Neuronal stem cell (in vitro differentiated cells): Measurements from ENCODE around the gene KIF6.
A peak's percentile ranks its signal among the peaks of the same experiment; 100 is the strongest.

Experiments used
- DNase-seq: peaks from one replicate; pipeline ENCODE4 v3.0.0-alpha.2; 2013; ENCODE audit warnings: low spot score
- H2AFZ ChIP-seq: one replicate; pipeline ENCODE4 v1.6.1; 2013; ENCODE audit warnings: mild to moderate bottlenecking, low read length, inconsistent platforms
- H2AK5ac ChIP-seq: 2 replicates; pipeline ENCODE4 v1.6.1; 2013; ENCODE audit warnings: low read depth, mild to moderate bottlenecking, inconsistent platforms, low read length, moderate library complexity, mixed read lengths
- H2BK120ac ChIP-seq: 2 replicates; pipeline ENCODE4 v1.6.1; 2013; ENCODE audit warnings: low read depth, mild to moderate bottlenecking, inconsistent platforms, low read length, moderate library complexity, mixed read lengths
- H2BK12ac ChIP-seq: one replicate; pipeline ENCODE4 v1.6.1; 2013; ENCODE audit warnings: low read length, inconsistent platforms
- H2BK15ac ChIP-seq: 2 replicates; pipeline ENCODE4 v1.6.1; 2013; ENCODE audit warnings: mild to moderate bottlenecking, low read length, inconsistent platforms, mixed read lengths
- H2BK5ac ChIP-seq: one replicate; pipeline ENCODE4 v1.6.1; 2013; ENCODE audit warnings: inconsistent platforms, mild to moderate bottlenecking, low read length, moderate library complexity
- H3K14ac ChIP-seq: one replicate; pipeline ENCODE4 v1.6.1; 2013; ENCODE audit warnings: low read length, inconsistent platforms
- H3K18ac ChIP-seq: 2 replicates; pipeline ENCODE4 v1.6.1; 2013; ENCODE audit warnings: low read length, inconsistent platforms
- H3K23ac ChIP-seq: 2 replicates; pipeline ENCODE4 v1.6.1; 2013; ENCODE audit warnings: low read depth, mild to moderate bottlenecking, mixed read lengths, low read length, inconsistent platforms; ENCODE audit not compliant: poor library complexity
- H3K27ac ChIP-seq: replicated peaks from 3 replicates; pipeline ENCODE4 v1.5.1; 2013; ENCODE audit warnings: low read length, inconsistent platforms
- H3K27me3 ChIP-seq, 3 experiments: 2 replicates each; pipeline ENCODE4 v1.6.1; 2013; ENCODE audit warnings: low read length in 3 of 3, mild to moderate bottlenecking in 2 of 3, inconsistent platforms in 1 of 3, low read depth in 1 of 3, mixed read lengths in 1 of 3, moderate library complexity in 1 of 3; ENCODE audit not compliant: control insufficient read depth in 3 of 3, insufficient read depth in 3 of 3
- H3K36me3 ChIP-seq, 2 donors: replicated peaks in 1 of 2; 2 replicates each; pipeline ENCODE4 v1.6.1; 2013; ENCODE audit warnings: low read length in 2 of 2; ENCODE audit not compliant: control insufficient read depth in 2 of 2, insufficient read depth in 2 of 2
- H3K4ac ChIP-seq: 2 replicates; pipeline ENCODE4 v1.6.1; 2013; ENCODE audit warnings: inconsistent platforms, mild to moderate bottlenecking, low read length, moderate library complexity
- H3K4me1 ChIP-seq, 2 donors: 1 replicate in 1 of 2; 2 replicates in 1 of 2; pipeline ENCODE4 v1.6.1; 2013; ENCODE audit warnings: low read length in 2 of 2, low read depth in 1 of 2; ENCODE audit not compliant: control insufficient read depth in 2 of 2, insufficient read depth in 1 of 2
- H3K4me2 ChIP-seq: one replicate; pipeline ENCODE4 v1.6.1; 2013; ENCODE audit warnings: mild to moderate bottlenecking, low read length, inconsistent platforms; ENCODE audit not compliant: insufficient read depth, poor library complexity, severe bottlenecking
- H3K4me3 ChIP-seq, 2 donors: 2 replicates each; pipeline ENCODE4 v1.5.1; 2013; ENCODE audit warnings: low read length in 2 of 2, mild to moderate bottlenecking in 2 of 2, inconsistent platforms in 1 of 2, moderate library complexity in 1 of 2
- H3K79me1 ChIP-seq: one replicate; pipeline ENCODE4 v1.6.1; 2013; ENCODE audit warnings: low read depth, mild to moderate bottlenecking, inconsistent platforms, low read length, moderate library complexity
- H3K9ac ChIP-seq: one replicate; pipeline ENCODE4 v1.6.1; 2013; ENCODE audit warnings: mild to moderate bottlenecking, low read depth, low read length, inconsistent platforms; ENCODE audit not compliant: poor library complexity
- H3K9me3 ChIP-seq, 2 donors: replicated peaks in 1 of 2; 2 replicates each; pipeline versions ENCODE3 to v1.6.1; 2013; ENCODE audit warnings: low read length in 2 of 2, mild to moderate bottlenecking in 2 of 2, inconsistent platforms in 1 of 2, low read depth in 1 of 2, mixed read lengths in 1 of 2, moderate library complexity in 1 of 2; ENCODE audit not compliant: control insufficient read depth in 2 of 2, insufficient read depth in 1 of 2
- H4K8ac ChIP-seq: one replicate; pipeline ENCODE4 v1.6.1; 2013; ENCODE audit warnings: low read depth, mild to moderate bottlenecking, inconsistent platforms, low read length, moderate library complexity
- H4K91ac ChIP-seq: one replicate; pipeline ENCODE4 v1.6.1; 2013; ENCODE audit warnings: low read length, low read depth, mild to moderate bottlenecking, inconsistent platforms; ENCODE audit not compliant: poor library complexity
- WGBS, 2 donors: extraction: QIAGEN DNeasy Blood & Tissue Kit; methylation state at CpG; one replicate each; pipeline ENCODE4 v1.1.7; 2013; ENCODE audit warnings: missing lambda C conversion rate in 2 of 2, mixed read lengths in 1 of 2; ENCODE audit not compliant: insufficient read length in 2 of 2, insufficient replicate concordance in 1 of 2; ENCODE audit errors: extremely low coverage in 2 of 2; 5-methylcytosine and 5-hydroxymethylcytosine counted together

Gene KIF6

DNA sequence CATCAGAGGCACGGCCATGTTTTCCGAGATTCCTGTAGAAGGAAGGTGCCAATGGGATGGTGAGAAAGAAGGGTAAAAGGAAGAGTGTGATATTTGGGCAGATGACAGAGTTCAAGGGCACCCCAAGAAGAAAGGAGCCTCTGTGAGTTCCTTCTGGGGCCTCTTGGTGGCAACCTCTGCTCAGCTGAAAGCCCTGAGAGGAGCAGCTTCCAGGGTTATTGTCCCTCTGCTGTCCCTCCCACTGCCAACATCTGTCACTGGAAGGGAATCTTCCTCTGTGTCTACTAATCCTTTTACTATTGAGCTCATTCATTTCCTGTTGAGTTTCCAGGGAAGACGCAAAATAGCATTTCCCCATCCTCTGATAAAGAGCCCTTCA is 362.7 kb downstream of the KIF6 start:
- no CpG with 5 or more reads among the region's 3 CpGs for WGBS, 2 donors
- peaks cover 0 to 12% of the 10 kb centered on the region in 2 donors for H3K4me1 ChIP-seq
- H3K9me3 ChIP-seq, result no peaks in the 10 kb centered on the region
- H3K9ac ChIP-seq, result no peak overlapping the region
- H2BK5ac ChIP-seq, result no peak overlapping the region
- H2BK120ac ChIP-seq, result no peak overlapping the region
- no peak overlapping the region for H3K23ac ChIP-seq
- no peaks in the 10 kb centered on the region for H3K27me3 ChIP-seq
- H4K8ac ChIP-seq, result no peak overlapping the region
- no peak overlapping the region for H3K4me2 ChIP-seq
- no peak overlapping the region for H3K18ac ChIP-seq
- H3K27ac ChIP-seq, result peak overlapping the region; percentile 26
- no peak overlapping the region for H2BK12ac ChIP-seq
- H4K91ac ChIP-seq, result no peak overlapping the region
- no peak overlapping the region for H2AK5ac ChIP-seq
- H2BK15ac ChIP-seq, result peak overlapping the region; percentile 8
- H3K14ac ChIP-seq, result no peak overlapping the region
- H3K4ac ChIP-seq, result no peak overlapping the region
- H3K36me3 ChIP-seq, result no peaks in the 10 kb centered on the region
- H3K79me1 ChIP-seq, result no peaks in the 10 kb centered on the region
- peak; percentile 39 for DNase-seq
- H3K4me3 ChIP-seq, result no peak overlapping the region
- peak overlapping the region; percentile 78 for H2AFZ ChIP-seq

DNA sequence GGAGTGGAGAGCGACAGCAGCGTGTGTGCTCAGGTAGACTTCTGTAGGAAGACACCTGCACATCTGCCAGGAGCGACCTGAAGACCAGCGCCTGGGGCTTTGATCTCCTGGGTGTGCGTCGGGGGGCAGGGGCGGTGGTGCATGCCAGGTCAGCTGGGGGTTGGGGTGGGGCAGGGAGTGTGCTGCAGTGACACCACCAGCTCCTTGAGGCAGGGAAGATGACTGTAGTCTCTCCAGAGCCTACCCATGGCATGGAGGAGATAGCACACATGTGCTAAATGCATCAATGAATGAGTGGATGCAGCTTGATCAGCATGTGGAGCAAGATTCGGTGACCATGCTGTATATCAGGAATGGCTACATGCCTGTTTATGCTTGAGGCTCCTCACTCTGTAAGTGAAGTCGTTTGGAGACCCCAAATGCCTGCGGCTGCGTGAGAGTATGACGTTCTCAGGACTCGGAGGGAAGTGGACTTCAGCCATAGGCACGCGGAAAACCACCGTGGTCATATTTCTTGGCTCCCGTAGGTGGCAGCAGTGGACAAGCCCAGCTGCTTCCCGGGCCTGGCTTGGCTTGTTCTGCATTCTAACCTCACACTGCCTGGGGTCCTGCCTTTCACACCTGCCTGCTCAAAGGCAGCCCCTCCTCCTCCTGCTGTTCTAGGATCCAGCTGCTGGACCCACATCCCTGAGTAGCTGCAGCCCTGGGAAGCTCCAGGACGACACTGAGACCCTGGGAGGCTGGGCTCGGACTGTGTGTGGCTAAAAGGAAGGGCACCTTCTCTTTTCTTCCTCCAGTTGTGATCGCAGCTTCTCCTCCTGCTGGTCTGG is 363.3 kb downstream of the KIF6 start:
- DNase-seq, result peak; percentile 72
- Histone ChIP-seq H2AK5ac (peak overlapping the region; percentile 30), H3K27me3 (no peaks in the 10 kb centered on the region), H2AFZ (peak overlapping the region; percentile 78), H3K36me3 (no peaks in the 10 kb centered on the region), H3K9me3 (no peaks in the 10 kb centered on the region), H3K4me3 (no peak overlapping the region), H3K18ac (no peak overlapping the region), H3K4me2 (no peak overlapping the region), H3K79me1 (no peaks in the 10 kb centered on the region), H3K4ac (no peak overlapping the region), H2BK5ac (no peak overlapping the region), H3K14ac (no peak overlapping the region), H3K9ac (peak overlapping the region; percentile 45), H2BK15ac (peak overlapping the region; percentile 66), H4K91ac (no peak overlapping the region), H4K8ac (no peak overlapping the region), H3K4me1 (peaks cover 0 to 7% of the 10 kb centered on the region in 2 donors), H2BK120ac (no peak overlapping the region), H3K27ac (peak overlapping the region; percentile 26), H3K23ac (no peak overlapping the region), H2BK12ac (no peak overlapping the region)
- no CpG with 5 or more reads among the region's 21 CpGs for WGBS, 2 donors

DNA sequence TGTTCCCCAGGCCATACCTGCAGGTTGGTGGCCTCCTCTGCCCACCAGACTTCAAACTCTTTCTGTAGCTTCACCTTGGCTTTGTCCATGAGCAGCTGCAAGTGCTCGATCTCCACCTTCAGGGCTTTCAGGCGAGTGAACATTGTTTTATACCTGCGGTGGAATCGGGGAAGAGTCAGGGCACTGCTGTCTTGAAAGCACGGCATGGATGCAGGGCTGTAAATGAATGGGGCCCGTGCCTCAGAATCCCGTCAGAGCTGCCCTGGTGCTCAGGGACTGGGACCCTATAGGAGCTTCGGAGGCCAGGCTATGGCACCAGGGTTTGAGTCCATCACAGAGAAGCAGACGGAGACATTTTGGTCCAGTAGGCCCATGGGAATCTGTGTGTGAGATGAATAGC is 364.8 kb downstream of the KIF6 start:
- Histone ChIP-seq H3K27ac (no peak overlapping the region), H2AK5ac (no peak overlapping the region), H4K8ac (no peak overlapping the region), H3K9ac (no peak overlapping the region), H3K4me1 (peaks cover 0 to 6% of the 10 kb centered on the region in 2 donors), H3K4me2 (no peak overlapping the region), H3K9me3 (no peaks in the 10 kb centered on the region), H3K18ac (no peak overlapping the region), H3K36me3 (no peaks in the 10 kb centered on the region), H3K23ac (no peak overlapping the region), H2BK120ac (no peak overlapping the region), H3K14ac (no peak overlapping the region), H2BK15ac (no peak overlapping the region), H2BK5ac (peak overlapping the region; percentile 35), H4K91ac (no peak overlapping the region), H3K27me3 (no peaks in the 10 kb centered on the region), H3K4ac (no peak overlapping the region), H2AFZ (no peak overlapping the region), H3K4me3 (no peak overlapping the region), H2BK12ac (no peak overlapping the region), H3K79me1 (no peaks in the 10 kb centered on the region)
- WGBS, 2 donors, result no CpG with 5 or more reads among the region's 9 CpGs
- DNase-seq, result no peak

DNA sequence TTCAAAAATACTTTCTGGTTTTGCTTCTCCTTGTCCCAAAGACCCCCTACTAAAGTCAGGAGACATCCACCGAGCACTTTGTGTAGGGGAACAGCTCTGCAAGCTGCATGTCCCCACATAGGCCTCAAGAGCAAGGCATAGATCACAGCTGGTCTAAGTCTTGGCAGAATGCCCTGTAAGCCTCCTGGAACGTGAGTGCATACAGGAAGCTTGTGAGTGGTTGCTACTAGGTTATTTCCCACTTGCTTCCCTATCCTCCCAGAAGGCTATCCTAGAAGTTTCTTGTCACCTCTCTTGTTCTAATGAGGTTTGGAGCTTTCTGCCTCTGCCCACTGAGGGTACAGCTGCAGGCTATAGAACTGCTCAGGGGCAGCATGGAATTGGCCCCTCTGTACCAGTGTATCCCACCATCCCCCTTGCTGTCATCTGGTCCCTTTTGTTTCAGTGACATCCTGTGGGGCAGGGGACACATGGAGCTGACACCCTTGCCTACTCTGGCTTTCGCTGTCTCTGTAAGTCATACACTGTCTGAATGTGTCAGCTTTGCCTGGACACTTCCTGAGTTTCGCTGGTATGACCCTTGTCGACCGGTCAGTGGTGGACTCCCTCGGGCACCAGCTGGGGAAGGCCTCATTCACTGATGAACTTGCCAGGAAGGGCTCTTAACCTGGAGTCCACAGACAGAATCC is 367.1 kb downstream of the KIF6 start:
- no peaks in the 10 kb centered on the region for H3K9me3 ChIP-seq
- no peak overlapping the region for H2BK5ac ChIP-seq
- no peak overlapping the region for H3K4me2 ChIP-seq
- no peaks in the 10 kb centered on the region for H3K79me1 ChIP-seq
- no peak overlapping the region for H4K8ac ChIP-seq
- H3K36me3 ChIP-seq, result no peaks in the 10 kb centered on the region
- no peak overlapping the region for H3K9ac ChIP-seq
- H3K4ac ChIP-seq, result no peak overlapping the region
- WGBS, 2 donors, result no CpG with 5 or more reads among the region's 7 CpGs
- no peak overlapping the region for H4K91ac ChIP-seq
- no peak overlapping the region for H3K27ac ChIP-seq
- H2AFZ ChIP-seq, result no peak overlapping the region
- H3K4me1 ChIP-seq, result peaks cover 0 to 6% of the 10 kb centered on the region in 2 donors
- H3K14ac ChIP-seq, result no peak overlapping the region
- H3K18ac ChIP-seq, result no peak overlapping the region
- no peak overlapping the region for H2BK120ac ChIP-seq
- no peaks in the 10 kb centered on the region for H3K27me3 ChIP-seq
- H2AK5ac ChIP-seq, result no peak overlapping the region
- H3K23ac ChIP-seq, result no peak overlapping the region
- DNase-seq, result no peak
- no peak overlapping the region for H2BK12ac ChIP-seq
- no peak overlapping the region for H3K4me3 ChIP-seq
- H2BK15ac ChIP-seq, result no peak overlapping the region
